Pancreas (tissue), 10 donors: Measurements from ENCODE around the gene SNN. TPM values are rescaled to one million over a fixed set of nuclear protein-coding genes. Genes with fewer than 3 reads are reported as not detected.
A peak's percentile ranks its signal among the peaks of the same experiment; 100 is the strongest.

Experiments
- ATAC-seq, 4 donors: fragments of 200-7000 bp; cut with Tn5 transposase; one replicate each; pipeline versions ENCODE4 v1.8.0 to v1.9.1; 2020; ENCODE audit warnings: mild to moderate bottlenecking in 4 of 4, moderate library complexity in 4 of 4
- DNase-seq, 6 donors: peaks; one replicate each; pipeline ENCODE4 v3.0.0-alpha.2; 2020
- FAIRE-seq: peaks from 2 replicates; lab custom pipeline; 2012; peaks lifted over from hg19 to GRCh38; lab: Jason Lieb, UNC
- H3K27ac ChIP-seq, 4 donors: fragments of 200-600 bp; sonication (generic); 1 replicate in 3 of 4; 2 replicates in 1 of 4; pipeline versions ENCODE4 v1.5.0 to v1.8.0; 2020
- H3K27me3 ChIP-seq, 4 donors: fragments of 200-600 bp; one replicate each; pipeline ENCODE4 v1.8.0; 2021
- H3K36me3 ChIP-seq, 3 donors: fragments of 200-600 bp; sonication (generic) in 1 of 3; one replicate each; pipeline versions ENCODE4 v1.5.0 to v1.8.0; 2020 to 2021
- H3K4me1 ChIP-seq, 3 donors: fragments of 200-600 bp; one replicate each; pipeline ENCODE4 v1.8.0; 2021
- H3K4me3 ChIP-seq, 4 donors: fragments of 200-600 bp; sonication (generic) in 2 of 4; one replicate each; pipeline versions ENCODE4 v1.5.0 to v1.8.0; 2020 to 2021
- H3K9me3 ChIP-seq, 4 donors: fragments of 200-600 bp; one replicate each; pipeline ENCODE4 v1.8.0; 2021
- CTCF ChIP-seq, 4 donors: fragments of 200-600 bp; sonication (generic) in 3 of 4; IDR thresholded peaks; one replicate each; pipeline versions ENCODE4 v1.5.0 to v1.8.0; 2021; ENCODE audit warnings: antibody characterized with exemption in 4 of 4
- WGBS, 2 donors: extraction: QIAGEN DNeasy Blood & Tissue Kit; methylation state at CpG; one replicate each; pipeline ENCODE4 v1.1.7; 2013; 5-methylcytosine and 5-hydroxymethylcytosine counted together
- intact Hi-C, 3 donors: fragments of 100-400 bp; cut with DNase I; formaldehyde crosslinking; loops; one replicate each; pipeline versions ENCODE4 v1.11.1 to v1.14.2; 2022
- polyA plus RNA-seq, 2 donors: library from polyadenylated mRNA; stranded (reverse); fragments of 200-250 nt; gene quantifications; one replicate each; pipeline ENCODE4 v1.2.3, GENCODE V29; 2013
- total RNA-seq, 6 donors: library from RNA; stranded (reverse); fragmentation: NEBNext Ultra II Directional in 4 of 6; extraction: Animal tissue kit (Norgen Biotek cat#: 25700) in 4 of 6; gene quantifications; one replicate each; pipeline versions ENCODE4 v1.2.1 to v1.2.4, GENCODE V29; 2021 to 2023
- donor health status: healthy with polysubstance abuse.
- donor health status: DM: no; HTN: no; CAD: no; lungs with moderate emphysema.
- donor health status: DM: no; HTN: no; CAD: no.
- donor health status: control.
- donor health status: control.
- donor health status: Bipolar disorder and iron deficiency.
- donor health status: DM: yes; HTN: yes; CAD: no.
- donor health status: DM: no; HTN: no; CAD: no.
- donor health status: DM: no; HTN: no; CAD: no.
- donor health status: DM: yes; HTN: yes; CAD: no.

The SNN gene
- total and polyA plus RNA-seq, 8 donors: 3.9 to 10.6 (median 4.5) TPM

GRCh38 chr16:11697319-11697718, 29.1 kb downstream of the SNN start:
- WGBS, 2 donors: 89 to 90% methylated on average over 12 of the region's 12 CpGs
- DNase-seq: no peak

GRCh38 chr16:11698271-11698689, 30.0 kb downstream of the SNN start:
- Histone ChIP-seq H3K9me3 (no peaks in the 10 kb centered on the region), H3K36me3 (peaks cover 0 to 39% (median 9%) of the 10 kb centered on the region in 3 donors), H3K27me3 (no peaks in the 10 kb centered on the region), H3K4me3 (no peak overlapping the region), H3K27ac (peak overlapping the region in 1 of 4 donors; percentile 30), H3K4me1 (peaks cover 0 to 7% (median 7%) of the 10 kb centered on the region in 3 donors)
- TF ChIP-seq CTCF (IDR thresholded peaks at IDR 0.05): no peak
- intact Hi-C loops: no loop called here
- DNase-seq (no peak), ATAC-seq (peak; percentile 62 to 86 (median 70)), FAIRE-seq (no peak)
- 47 to 48% methylated on average over 7 of the region's 7 CpGs for WGBS, 2 donors

More at GRCh38 chr16:11697319-11697718, 29.1 kb downstream of the SNN start:
- Histone ChIP-seq H3K27ac (no peak overlapping the region), H3K4me1 (peaks cover 0 to 7% (median 7%) of the 10 kb centered on the region in 3 donors), H3K4me3 (no peak overlapping the region), H3K36me3 (peaks cover 0 to 39% (median 9%) of the 10 kb centered on the region in 3 donors), H3K9me3 (no peaks in the 10 kb centered on the region), H3K27me3 (no peaks in the 10 kb centered on the region)
- FAIRE-seq (no peak), ATAC-seq (no peak)
- intact Hi-C loops: no loop called here
- no peak for TF ChIP-seq CTCF (IDR thresholded peaks at IDR 0.05)

GRCh38 chr16:11699234-11699894, 31.1 kb downstream of the SNN start:
- WGBS, 2 donors: 76 to 80% methylated on average over 10 of the region's 10 CpGs
- no peaks in the 10 kb centered on the region for H3K9me3 ChIP-seq
- no peak overlapping the region for H3K4me3 ChIP-seq
- no peak for TF ChIP-seq CTCF (IDR thresholded peaks at IDR 0.05)
- intact Hi-C loops: no loop called here
- H3K27ac ChIP-seq: no peak overlapping the region
- no peak for FAIRE-seq
- H3K4me1 ChIP-seq: peaks cover 0 to 7% (median 7%) of the 10 kb centered on the region in 3 donors
- H3K27me3 ChIP-seq: no peaks in the 10 kb centered on the region
- ATAC-seq: no peak
- DNase-seq: no peak
- peaks cover 0 to 39% (median 9%) of the 10 kb centered on the region in 3 donors for H3K36me3 ChIP-seq

- peaks cover 0 to 30% (median 6%) of the 10 kb centered on the region in 3 donors for H3K36me3 ChIP-seq
- no peak for FAIRE-seq
These were observed 32.2 kb downstream of the SNN start for GRCh38 chr16:11700264-11701029.

More at GRCh38 chr16:11700264-11701029, 32.2 kb downstream of the SNN start:
- Histone ChIP-seq H3K9me3 (no peaks in the 10 kb centered on the region), H3K4me1 (peaks cover 3 to 11% (median 11%) of the 10 kb centered on the region in 3 donors), H3K27ac (no peak overlapping the region), H3K27me3 (no peaks in the 10 kb centered on the region), H3K4me3 (no peak overlapping the region)
- no peak for ATAC-seq
- intact Hi-C loops: no loop called here
- no peak for TF ChIP-seq CTCF (IDR thresholded peaks at IDR 0.05)
- DNase-seq: no peak
- WGBS, 2 donors: 57 to 60% methylated on average over 9 of the region's 9 CpGs
